Peyer's patch (tissue), 4 donors: Measurements from ENCODE around the gene SGPP1.

Source experiments
- POLR2A ChIP-seq, 2 donors: fragments of 450-650 bp; IDR thresholded peaks; one replicate each; pipeline ENCODE4 v1.5.1; 2017; ENCODE audit warnings: antibody characterized with exemption in 2 of 2, mild to moderate bottlenecking in 2 of 2, moderate library complexity in 2 of 2
- TF ChIP-seq, protein P1 (sequence below), 6 experiments: fragments of 450-650 bp in 4 of 6; fragments of 200-600 bp in 2 of 6; sonication (generic) in 1 of 6; IDR thresholded peaks; one replicate each; pipeline ENCODE4 v1.5.1; 2017 to 2019; ENCODE audit warnings: antibody characterized with exemption in 6 of 6, mild to moderate bottlenecking in 3 of 6, moderate library complexity in 1 of 6

DNA sequence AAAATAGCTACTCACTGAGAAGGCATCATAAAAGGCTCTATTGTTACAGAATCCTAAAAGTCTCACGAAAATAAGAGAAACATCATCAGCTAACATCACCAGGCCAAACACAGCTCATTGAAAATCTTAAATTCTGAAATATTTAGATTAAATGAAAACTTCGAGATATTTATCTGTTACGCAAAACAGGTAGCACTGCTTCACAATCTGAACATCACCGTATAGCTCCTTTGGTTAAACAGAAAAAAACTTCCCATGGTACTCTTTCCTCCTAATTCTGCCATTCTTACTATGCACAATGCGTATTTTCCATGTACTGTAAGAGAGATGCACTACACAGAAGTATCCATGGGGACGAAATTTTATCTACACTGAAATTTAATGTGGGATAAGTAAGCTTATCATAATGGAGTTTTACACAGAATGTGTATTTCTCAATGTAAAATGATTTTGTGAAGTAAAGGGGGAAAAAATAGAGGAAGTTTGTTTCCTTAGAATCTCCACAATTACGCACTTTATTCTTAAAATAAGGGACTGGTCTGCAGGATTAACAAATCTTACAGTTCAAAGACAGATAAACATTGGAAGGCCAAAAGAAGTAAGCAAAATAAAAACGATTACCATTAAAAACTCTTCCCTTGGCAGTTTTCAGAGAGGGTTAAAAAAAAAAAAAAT lies 1.9 kb downstream of the SGPP1 start:
- TF ChIP-seq, protein P1, sequence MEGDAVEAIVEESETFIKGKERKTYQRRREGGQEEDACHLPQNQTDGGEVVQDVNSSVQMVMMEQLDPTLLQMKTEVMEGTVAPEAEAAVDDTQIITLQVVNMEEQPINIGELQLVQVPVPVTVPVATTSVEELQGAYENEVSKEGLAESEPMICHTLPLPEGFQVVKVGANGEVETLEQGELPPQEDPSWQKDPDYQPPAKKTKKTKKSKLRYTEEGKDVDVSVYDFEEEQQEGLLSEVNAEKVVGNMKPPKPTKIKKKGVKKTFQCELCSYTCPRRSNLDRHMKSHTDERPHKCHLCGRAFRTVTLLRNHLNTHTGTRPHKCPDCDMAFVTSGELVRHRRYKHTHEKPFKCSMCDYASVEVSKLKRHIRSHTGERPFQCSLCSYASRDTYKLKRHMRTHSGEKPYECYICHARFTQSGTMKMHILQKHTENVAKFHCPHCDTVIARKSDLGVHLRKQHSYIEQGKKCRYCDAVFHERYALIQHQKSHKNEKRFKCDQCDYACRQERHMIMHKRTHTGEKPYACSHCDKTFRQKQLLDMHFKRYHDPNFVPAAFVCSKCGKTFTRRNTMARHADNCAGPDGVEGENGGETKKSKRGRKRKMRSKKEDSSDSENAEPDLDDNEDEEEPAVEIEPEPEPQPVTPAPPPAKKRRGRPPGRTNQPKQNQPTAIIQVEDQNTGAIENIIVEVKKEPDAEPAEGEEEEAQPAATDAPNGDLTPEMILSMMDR (IDR thresholded peaks at IDR 0.05) = no peak
- TF ChIP-seq POLR2A (IDR thresholded peaks at IDR 0.05) = no peak
